Endometrial microvascular endothelial cells (primary cell): Measurements from ENCODE around the gene PASK. TPM values are rescaled to one million over a fixed set of nuclear protein-coding genes. Genes with fewer than 3 reads are reported as not detected.

Experiments used
- in situ Hi-C: cut with HindIII; loops from 2 replicates; pipeline ENCODE4 v1.10.0; 2017; ENCODE audit warnings: low sequenced_read_pairs, low pct_unique_long_range_greater_than_20kb; ENCODE audit errors: inconsistent ontology term
- total RNA-seq: library from RNA; depleted of rRNA; stranded (reverse); fragments of >200 nt; gene quantifications from one replicate; pipeline ENCODE4 v1.2.3, GENCODE V29; 2015; ENCODE audit errors: inconsistent ontology term

PASK gene
- total RNA-seq, 1 donor from 2014 or later = 4.1 TPM

DNA sequence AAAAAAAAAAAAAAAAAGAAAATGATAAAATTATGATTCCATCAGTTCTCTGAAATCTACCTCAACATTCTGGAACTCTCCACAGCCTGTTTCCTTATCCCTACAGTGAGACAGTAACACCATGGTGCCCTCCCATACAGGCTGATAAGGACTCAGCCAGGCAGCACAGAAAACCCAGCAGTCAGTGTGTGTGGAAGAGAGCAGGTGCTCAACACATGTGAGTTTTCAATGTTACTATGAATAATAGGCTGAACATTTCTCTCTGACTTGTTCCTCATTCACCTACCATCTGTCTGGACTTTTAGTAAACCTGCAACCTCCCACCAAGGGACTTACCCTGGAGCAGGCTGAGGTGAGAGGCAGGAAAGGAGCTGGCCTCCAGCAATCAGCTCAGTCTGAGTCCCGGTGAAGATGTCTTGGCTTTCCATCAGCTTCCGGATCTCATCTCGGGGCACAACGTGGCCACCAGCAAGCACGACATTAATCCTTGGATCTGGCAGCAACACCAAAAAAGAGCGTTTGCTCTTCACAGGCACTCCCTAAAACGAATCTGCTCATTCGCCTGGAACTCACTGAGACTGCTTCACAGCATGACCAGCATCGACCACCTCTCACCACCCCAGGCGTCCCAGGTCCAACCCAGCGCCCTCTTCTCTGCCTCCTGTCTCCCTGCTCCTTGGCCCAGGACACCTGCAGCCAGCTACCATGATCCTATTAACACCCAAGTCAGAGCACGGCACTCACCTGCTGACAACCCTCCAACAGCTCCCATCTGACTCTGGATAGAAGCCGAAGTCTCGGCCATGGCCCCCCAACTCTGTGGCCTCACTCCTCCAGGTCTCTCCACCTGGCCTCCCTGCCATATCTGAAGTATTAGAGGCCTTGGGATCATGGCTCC, 16.5 kb downstream of the PASK start:
- in situ Hi-C loops = no loop called here

DNA sequence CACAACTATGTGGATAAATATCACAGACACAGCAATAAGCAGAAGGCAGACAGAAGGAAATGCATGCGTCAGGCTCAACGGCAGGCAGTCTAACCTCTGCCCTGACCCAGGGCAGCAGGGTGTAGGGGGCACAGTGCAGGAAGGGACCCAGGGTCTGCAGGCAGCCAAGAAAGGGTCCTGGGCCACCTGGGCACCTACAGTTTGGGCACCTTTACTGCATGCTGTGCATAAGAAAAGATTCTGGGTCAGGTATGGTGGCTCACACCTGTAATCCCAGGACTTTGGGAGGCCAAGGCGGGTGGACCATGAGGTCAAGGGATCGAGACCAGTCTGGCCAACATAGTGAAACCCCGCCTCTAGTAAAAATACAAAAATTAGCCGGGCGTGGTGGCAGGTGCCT, 17.7 kb downstream of the PASK start:
- in situ Hi-C loops = no loop called here

DNA sequence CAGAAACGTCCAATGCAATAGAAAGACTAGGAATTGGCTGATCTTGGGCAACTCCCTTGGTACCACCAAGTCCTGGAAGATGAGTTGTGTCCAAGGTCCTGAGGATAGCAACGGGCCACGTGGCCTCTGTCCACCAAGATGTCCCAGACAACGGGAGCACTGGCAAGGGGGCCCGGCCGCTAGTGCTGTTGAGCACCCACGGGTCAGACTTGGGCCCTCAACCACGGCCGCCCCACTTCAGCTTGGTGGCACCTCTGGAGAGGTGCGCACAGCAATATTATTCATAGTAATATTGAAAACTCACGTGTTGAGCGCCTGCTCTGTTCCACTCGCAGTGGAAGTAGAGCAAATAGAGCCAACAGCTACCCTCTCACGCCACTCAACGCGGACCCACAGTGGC, 19.0 kb downstream of the PASK start:
- in situ Hi-C loops = no loop called here

DNA sequence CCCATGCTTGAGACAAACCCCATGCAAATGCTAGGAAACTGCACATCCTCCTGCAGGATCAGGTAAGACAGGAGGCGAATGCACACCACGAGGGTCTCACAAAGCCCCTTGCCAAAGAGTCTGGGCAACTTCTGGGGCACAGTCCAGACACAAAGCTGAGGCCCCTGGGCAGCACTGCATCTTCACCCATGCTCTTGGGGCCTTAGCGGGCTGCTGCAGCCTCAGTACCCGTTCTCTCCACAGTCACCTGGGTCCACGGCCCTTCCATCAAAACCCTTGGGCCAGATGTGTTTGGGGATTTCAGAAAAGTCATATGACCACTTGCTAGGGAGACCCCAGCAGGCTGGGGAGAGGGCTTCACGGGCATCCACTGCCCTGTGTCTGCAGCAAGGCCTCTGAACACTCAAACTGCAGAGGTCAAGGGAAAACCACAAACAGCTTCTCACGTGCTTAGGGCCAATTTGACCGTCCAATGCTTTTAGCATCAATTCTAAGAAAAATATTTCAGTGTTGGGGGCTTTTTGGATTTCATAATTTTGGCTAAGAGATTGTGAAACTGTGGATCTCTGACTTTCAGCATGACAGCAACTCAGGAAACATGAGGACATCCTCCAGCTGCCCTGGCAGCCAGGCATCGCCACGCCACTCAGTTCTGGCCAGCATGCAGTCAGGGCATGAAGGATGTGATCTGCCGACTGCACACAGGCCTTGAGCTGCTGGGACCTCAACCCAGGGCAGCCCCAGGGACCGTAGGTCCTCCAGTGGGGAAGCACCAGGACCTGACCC, 20.0 kb downstream of the PASK start:
- in situ Hi-C loops = no loop called here

DNA sequence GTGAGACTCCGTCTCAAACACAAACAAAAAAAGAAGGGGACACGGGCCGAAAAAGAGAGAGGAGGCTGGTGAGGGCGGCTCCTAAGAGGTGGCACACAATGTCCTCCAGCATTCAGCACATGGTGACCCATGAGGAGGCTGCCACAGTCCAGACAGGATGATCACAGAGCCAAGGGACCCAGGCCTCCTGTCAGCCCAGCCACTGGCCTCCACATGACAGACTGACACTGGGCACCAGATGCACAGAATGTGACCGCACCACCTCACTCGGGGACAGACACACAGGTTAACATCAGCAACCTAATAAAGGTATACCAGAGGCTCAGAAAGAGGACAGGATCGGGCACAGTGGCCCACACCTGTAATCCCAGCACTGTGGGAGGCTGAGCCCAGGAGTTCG, 21.0 kb downstream of the PASK start:
- in situ Hi-C loops = no loop called here

DNA sequence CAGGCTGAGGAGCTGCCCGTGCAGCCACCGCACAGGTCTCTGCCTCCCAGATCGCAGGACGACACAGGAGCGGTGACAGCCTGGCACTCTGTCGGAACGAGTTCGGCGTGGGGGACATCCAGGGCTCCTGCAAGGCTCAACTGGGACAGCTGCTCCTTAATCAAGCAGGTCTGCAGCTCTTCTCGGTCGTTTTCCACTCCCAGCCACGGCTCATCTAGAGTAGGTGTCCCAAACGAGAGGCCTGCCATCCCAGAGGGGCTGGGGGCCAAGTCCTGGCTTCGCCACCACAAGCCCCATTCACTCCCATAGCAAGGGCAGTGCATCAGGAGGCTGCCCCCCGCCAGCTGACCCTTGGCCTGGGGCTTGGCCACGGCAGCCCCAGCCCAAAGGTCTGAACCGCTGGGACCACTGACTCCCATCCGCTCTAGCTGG, 22.5 kb downstream of the PASK start:
- in situ Hi-C loops = no loop called here

DNA sequence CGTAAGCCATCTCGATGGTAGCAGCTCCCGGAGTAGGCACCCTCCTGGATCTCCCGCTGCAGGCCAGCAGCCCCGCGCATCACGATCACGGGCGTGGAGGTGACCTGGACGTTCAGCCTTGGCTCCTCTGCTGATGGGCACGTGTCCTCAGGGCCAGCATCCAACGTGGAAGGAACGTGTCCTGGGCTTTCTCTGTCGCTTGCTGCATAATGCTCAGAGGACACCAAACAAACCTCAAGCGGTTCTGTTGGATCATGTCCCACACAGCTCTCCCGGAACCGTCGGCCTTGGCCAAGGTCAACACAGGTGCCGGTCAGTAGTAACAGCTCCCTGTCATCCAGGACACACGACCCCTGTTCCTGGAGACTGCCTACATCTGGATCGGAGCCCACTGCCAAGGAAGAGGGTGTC, 23.1 kb downstream of the PASK start:
- in situ Hi-C loops = no loop called here

DNA sequence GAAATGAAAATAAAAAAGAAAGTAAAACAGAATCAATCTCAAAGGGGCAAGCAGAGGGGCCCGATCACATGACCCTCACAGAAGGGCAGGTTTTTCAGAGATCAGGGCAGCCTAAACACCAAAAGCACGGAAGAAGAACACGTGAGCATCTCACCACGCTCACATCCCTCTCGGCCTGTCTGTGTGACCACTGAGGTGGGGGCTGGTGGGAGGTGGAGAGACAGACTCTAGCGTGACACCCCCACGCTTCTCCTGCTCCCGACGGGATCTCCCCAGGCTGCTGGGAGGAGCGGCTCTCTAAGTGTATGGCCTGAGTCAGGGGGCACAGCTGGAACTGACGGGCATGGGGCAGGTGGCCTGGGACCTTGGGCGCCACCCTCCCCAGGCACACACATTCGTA, 23.6 kb downstream of the PASK start:
- in situ Hi-C loops = no loop called here

DNA sequence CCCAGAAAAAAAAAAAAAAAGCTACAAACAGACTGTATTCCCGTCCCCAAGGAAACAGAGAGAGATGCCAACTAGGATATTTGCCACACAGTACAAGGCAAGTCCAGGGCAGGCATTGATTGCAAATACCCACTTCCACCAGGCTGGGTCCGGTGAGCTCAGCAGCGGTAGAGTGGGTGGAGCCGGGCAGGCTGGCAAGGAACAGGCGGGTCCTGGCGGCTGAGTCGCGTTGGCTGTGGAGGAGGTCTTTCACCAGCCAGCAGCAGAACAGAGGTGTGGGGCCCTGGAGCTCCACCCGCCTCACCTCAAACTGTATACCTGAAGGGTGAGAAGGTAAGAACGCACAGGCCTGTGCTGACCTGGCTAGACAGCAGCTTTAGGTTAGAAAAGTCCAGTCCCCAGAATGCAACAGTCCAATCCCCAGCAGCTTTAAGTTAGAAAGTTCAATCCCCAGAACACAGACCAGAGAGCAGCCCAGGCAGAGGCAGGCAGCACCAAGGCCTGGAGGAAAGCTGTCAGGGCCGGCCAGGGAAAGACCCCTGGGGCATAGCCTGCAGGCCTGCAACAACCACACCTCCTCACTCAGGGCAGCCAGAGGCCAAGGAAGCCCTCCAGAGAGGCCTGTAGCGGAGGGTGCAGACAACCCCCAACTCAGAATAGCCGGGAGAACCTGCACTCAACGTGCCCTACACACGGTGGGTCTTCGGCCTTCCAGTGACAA, 25.3 kb downstream of the PASK start:
- in situ Hi-C loops = no loop called here

DNA sequence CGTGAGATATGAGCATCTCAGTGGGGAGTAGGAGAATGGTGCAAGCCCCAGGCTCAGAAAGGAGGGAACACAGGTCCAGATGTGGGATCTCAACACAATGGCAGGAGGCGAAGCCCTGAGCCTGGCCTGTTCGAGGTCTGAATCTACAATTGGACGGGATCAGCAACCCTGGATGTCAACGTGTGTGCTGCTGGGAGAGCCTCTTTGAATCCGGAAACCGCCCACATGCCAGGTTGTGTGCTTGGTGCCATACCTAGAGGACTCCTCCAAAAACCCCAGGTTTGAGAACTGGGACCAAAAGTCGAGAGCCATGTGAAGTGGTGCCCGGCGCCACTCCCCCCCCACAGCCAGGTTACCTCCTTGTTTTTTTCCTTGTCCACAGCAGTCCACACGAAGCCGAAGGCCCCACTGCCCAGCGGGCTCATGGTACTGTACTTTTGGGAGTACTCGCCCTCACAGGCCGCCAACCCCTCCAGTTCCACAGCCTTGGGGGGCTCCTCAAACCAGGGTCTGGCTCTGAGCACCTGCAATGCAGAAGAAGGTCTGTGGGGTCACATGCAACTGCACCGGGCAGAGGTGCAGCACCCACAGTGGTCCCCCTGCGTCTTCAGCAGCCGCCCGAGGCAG, 26.8 kb downstream of the PASK start:
- in situ Hi-C loops = no loop called here

DNA sequence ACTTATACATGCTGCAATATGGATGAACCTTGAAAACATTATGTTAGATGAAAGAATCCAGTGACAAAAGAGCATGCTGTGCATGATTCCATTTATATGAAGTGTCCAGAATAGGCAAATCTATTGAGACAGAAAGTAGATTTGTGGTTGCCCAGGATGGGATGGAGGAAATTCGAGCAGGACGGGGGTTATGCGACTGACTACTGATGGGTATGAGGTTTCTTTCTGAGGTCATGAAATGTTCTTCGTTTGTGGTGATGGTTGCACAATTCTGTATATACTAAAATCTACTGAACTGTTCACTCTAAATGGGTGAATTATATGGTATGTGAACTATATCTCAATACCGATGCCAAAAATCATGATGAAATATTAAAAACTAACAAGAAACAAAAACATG, 28.3 kb downstream of the PASK start:
- in situ Hi-C loops = no loop called here

DNA sequence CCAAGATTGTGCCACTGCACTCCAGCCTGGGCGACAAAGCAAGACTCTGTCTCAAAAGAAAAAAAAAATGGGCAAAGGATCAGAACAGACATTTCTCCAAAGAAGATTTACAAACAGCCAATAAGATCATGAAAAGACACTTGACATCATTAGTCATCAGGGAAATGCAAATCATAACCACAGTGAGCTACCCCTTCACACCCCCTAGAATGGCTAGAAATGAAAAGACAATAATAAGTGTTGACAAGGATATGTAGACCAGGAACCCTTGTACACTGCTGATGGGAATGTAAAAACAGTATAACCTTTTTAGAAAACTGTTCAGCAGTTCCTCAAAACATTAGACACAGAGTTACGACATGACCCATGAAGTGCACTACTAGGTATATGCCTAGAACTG, 28.8 kb downstream of the PASK start:
- in situ Hi-C loops = no loop called here

DNA sequence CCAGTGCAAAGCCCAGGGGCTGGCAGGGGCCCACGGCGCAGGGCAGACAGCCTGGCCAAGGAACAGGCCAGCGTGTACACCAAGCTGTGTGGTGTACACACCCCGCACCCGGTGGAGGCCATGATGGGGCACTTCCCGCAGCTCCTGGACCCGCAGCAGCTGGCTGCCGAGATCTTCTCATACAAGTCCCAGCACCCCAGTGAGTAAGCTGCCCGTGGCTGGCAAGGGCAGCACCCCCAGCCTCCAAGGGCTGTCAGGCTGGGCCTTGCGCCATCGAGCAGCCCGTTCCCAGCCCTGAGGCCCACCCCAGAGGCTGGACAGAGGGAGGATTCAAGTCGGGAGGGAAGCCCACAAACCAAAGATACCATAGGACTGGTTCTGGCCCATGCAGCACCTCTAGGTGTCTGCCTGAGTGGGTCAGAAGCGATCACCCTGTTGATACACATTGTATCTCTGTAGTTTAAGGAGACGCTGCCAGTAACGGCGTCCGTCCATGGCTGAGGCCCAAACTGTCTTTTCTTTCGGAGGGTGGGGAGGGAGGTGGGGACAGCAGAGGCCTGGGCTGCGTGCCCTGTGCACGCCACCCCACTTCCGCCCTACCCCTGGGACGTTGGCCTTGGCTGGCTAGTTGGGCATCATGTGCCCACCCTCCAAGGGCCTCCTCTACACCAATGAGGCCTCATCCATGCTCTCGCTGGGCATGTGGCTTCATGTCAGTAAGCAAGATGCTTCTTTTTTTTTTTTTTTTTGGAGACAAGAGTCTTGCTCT, 30.4 kb downstream of the PASK start:
- in situ Hi-C loops = no loop called here

DNA sequence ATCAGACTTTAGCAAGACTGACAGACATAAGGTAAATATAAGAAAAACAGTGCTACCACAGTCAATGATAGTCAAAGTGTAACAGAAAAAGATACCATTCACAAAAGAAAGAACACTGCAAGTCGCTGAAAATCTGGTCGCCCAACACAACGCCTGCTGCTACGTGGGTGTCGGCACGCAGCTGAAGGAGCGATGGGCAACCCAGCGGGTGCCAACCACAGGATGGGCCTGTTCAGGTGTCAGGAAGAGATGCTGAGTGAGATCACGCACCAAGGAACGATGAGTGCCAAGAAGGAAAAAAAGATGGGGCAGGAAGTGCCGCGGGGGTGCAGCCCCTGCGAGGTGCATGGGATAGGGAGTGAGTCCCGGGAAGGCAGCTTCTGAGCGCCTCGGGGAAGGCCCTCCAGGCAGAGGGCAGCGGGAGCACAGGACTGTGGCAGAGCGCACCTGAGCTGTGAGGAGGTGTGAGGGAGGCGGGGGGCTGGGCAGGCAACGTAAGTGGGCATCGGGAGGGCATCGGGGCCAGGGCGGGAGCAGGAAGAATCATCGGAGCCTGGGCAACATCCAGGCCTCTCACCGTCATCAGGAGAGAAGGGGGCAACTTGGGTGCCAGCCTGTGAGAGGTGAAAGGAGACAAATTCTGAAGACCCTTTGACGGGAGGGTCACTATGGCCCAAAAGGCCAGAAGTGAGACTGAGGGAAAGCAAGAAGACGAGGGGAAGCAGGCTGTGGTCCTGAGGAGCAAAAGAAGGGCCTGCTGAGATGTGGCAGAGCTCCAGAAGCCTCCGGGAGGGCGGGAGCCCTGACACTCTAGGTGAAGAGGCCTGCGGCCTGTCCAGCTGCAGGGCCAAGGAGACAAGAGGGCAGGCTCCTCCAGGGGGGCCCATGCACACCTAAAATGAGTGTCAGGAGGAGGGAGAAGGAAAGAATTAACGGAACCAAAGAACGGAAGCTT, 32.4 kb downstream of the PASK start:
- in situ Hi-C loops = no loop called here

DNA sequence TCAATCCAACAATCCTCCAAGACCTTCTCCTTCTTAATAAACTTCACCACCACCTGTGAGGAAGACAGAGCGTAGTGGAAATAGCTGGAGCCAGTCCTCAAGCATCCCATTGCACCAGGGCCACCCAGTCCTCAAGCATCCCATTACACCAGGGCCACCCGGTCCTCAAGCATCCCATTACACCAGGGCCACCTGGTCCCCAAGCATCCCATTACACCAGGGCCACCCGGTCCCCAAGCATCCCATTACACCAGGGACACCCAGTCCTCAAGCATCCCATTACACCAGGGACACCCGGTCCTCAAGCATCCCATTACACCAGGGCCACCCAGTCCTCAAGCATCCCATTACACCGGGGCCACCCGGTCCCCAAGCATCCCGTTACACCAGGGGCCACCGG, 33.9 kb downstream of the PASK start:
- in situ Hi-C loops = no loop called here

DNA sequence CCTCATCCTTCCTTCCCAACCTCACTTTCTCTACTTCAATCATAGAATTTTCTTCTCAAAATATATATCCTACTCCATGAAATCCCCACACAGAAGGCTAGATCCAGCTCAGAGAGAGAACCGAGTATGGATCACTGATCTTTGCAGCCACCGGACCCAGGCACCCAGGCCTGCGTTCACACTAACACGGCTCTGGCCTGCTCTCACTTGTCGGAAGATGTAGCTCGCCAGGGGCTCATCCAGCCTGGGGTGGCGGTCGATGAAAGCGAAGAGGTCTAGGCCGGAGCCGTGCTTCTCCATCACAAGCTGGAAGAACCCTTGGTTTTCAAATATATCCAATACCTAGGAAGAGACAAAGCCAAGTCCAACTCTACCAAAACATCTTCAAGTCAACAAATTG, 34.4 kb downstream of the PASK start:
- in situ Hi-C loops = no loop called here

DNA sequence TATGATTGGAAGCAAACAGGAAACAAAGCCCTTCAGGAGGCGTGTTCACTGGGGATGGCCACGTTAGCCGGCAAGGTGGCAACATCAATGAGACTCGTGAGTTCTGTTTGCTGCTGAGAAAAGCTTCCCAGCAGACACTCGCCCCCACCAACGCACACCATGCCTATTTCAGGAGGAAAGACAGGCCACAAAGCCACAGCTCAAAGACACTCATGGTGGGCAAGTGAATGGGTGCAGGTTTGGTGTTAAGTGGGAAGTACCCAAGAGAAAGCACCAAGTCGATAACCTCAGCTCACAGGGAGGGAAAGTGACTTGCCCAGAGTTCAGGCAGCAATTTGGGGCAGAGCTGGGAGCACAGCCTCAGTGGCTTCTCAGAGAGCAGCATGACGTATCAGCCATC, 36.7 kb downstream of the PASK start:
- in situ Hi-C loops = no loop called here
